ENCODE measurements around the gene CABLES2.

DNA sequence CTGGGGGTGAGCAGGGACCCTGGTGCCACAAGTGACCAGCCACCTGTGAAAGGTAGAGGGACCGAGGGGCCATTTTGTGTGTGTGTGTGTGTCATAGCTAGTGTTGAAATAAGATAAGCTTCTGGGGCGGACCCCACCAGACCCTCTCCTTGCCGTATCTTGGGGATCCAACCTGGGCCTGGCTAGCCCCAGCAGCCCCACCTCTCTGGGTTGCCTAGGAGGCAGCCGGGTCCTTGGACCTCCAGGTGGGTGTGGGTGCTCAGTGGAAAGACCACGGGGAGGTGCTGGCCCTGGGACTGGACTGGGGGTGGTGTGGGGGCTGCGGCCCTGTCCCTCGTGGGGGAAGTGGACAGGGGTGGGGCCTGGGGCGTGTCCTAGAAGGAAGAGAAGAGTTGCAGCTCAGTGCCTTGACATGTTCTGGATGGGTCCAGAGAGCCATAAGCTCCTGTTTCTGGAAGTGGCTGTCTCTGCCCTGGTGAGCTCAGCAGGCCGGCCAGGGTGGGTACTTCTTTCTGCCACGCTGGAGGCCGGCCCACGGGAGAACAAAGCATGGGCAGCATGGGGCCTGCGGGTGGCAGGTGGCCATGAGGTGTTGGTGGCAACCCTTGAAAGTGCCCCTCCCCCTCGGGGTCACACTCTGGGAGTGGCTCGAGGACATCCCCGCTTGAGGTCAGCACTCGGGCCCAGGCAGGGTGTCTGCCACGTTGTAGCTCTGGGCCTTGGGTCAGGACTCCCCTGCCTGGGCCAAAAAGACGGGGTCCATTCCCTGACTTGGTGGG lies 11.8 kb upstream of the CABLES2 start:
- TF ChIP-seq POLR2AphosphoS5 (IDR thresholded peaks at IDR 0.05; ENCODE audit: low read depth, low read length) (no peak), POLR2A (IDR thresholded peaks at IDR 0.05; ENCODE audit: low read depth, low read length) (no peak), TAF1 (IDR thresholded peaks at IDR 0.05; ENCODE audit: borderline replicate concordance, low read depth, low read length) (no peak)

All from GM12892 (cell line).